Gastrocnemius medialis (tissue), 4 donors: ENCODE results near the gene ZNF608.

ENCODE experiments used
- POLR2A ChIP-seq, 2 donors: fragments of 450-650 bp; IDR thresholded peaks; one replicate each; pipeline ENCODE4 v1.6.1; 2017; ENCODE audit warnings: antibody characterized with exemption in 2 of 2, mild to moderate bottlenecking in 2 of 2, moderate library complexity in 2 of 2
- TF ChIP-seq, protein P1 (sequence below), 5 experiments: fragments of 450-650 bp in 3 of 5; fragments of 200-600 bp in 2 of 5; sonication (generic) in 2 of 5; IDR thresholded peaks in 4 of 5; conservative IDR thresholded peaks in 1 of 5; 1 replicate in 4 of 5; 2 replicates in 1 of 5; pipeline ENCODE4 v1.5.1; 2016 to 2019; ENCODE audit warnings: antibody characterized with exemption in 5 of 5, mild to moderate bottlenecking in 3 of 5, moderate library complexity in 3 of 5

DNA sequence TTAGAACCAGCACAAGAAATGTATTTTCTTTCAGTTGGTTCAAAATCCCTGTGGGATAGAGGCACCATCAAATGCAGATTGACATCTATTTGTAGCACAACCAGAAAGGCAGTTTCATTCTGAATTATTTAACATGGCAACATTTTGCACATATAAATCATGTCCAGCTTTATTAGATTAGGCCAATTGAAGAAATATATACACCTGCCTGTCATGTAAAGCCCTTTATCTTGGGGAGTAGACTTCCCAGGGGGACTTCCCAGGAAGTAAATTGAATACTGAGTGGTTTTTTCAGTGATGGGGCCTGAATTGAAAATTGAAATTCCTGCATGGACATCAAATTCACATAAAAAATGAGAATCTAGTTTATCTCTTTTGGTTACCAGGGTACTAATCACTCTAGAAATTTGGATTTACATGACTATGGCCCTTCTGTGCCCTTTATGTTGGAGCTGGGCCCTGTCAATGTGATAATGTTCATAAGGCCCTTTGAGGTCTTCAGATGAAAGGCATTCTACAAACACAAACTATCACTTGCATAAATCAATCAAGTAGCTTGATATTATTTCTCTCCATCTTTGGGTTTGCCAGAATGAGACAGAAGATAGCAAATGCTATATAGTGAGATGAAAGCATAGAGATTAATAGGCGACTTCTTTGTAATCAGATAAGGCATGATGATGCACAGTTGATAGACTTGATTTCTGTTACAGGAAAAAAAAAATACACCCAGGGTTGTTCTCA, 26.2 kb upstream of the ZNF608 start:
- TF ChIP-seq, protein P1, sequence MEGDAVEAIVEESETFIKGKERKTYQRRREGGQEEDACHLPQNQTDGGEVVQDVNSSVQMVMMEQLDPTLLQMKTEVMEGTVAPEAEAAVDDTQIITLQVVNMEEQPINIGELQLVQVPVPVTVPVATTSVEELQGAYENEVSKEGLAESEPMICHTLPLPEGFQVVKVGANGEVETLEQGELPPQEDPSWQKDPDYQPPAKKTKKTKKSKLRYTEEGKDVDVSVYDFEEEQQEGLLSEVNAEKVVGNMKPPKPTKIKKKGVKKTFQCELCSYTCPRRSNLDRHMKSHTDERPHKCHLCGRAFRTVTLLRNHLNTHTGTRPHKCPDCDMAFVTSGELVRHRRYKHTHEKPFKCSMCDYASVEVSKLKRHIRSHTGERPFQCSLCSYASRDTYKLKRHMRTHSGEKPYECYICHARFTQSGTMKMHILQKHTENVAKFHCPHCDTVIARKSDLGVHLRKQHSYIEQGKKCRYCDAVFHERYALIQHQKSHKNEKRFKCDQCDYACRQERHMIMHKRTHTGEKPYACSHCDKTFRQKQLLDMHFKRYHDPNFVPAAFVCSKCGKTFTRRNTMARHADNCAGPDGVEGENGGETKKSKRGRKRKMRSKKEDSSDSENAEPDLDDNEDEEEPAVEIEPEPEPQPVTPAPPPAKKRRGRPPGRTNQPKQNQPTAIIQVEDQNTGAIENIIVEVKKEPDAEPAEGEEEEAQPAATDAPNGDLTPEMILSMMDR (IDR thresholded peaks at IDR 0.05 in 4 of 5, conservative IDR thresholded peaks at IDR 0.05 in 1 of 5), result no peak
- TF ChIP-seq POLR2A (IDR thresholded peaks at IDR 0.05), result no peak
